H1 (cell line): ENCODE measurements around the gene PLEKHH2. TPM values are rescaled to one million over a fixed set of nuclear protein-coding genes. Genes with fewer than 3 reads are reported as not detected.

Source experiments
- CTCF ChIA-PET: fragments of 300-600 bp; sonication (Branson Sonifier 250); formaldehyde crosslinking; loops from one replicate; lab custom pipeline; 2021; ENCODE audit not compliant: partially characterized antibody; lab: Charles Lee
- POLR2A ChIA-PET: fragments of 300-600 bp; sonication (Branson Sonifier 250); formaldehyde crosslinking; loops from one replicate; lab custom pipeline; 2021; ENCODE audit warnings: inconsistent platforms; ENCODE audit not compliant: partially characterized antibody; lab: Charles Lee
- DNase-seq, 2 experiments: peaks; one replicate each; pipeline versions ENCODE4 v3.0.0 to v3.0.0-alpha.2; 2010 to 2022; ENCODE audit warnings: low spot score in 2 of 2, low read depth in 1 of 2, mixed read lengths in 1 of 2
- FAIRE-seq: peaks from 2 replicates; lab custom pipeline; 2011; peaks lifted over from hg19 to GRCh38; lab: Jason Lieb, UNC
- H2AFZ ChIP-seq: 2 replicates; pipeline ENCODE4 v1.8.1; 2012; ENCODE audit warnings: low read length, inconsistent platforms
- H2AK5ac ChIP-seq: 2 replicates; pipeline ENCODE4 v1.6.1; 2013; ENCODE audit warnings: low read depth, low read length
- H2BK120ac ChIP-seq: replicated peaks from 2 replicates; pipeline ENCODE3; 2013; ENCODE audit warnings: low read depth, low read length, inconsistent platforms
- H2BK12ac ChIP-seq: 2 replicates; pipeline ENCODE4 v1.6.1; 2013; ENCODE audit warnings: low read depth, low read length
- H2BK15ac ChIP-seq: 2 replicates; pipeline ENCODE4 v1.6.1; 2013; ENCODE audit warnings: low read length
- H2BK20ac ChIP-seq: 2 replicates; pipeline ENCODE4 v1.6.1; 2013; ENCODE audit warnings: low read length
- H2BK5ac ChIP-seq: 2 replicates; pipeline ENCODE4 v1.6.1; 2013; ENCODE audit warnings: low read depth, low read length
- H3K14ac ChIP-seq: 2 replicates; pipeline ENCODE4 v1.6.1; 2013; ENCODE audit warnings: inconsistent platforms; ENCODE audit not compliant: insufficient read length
- H3K18ac ChIP-seq: 2 replicates; pipeline ENCODE4 v1.6.1; 2013; ENCODE audit warnings: low read length; ENCODE audit errors: extremely low read depth
- H3K23ac ChIP-seq: 2 replicates; pipeline ENCODE4 v1.6.1; 2013; ENCODE audit warnings: inconsistent platforms; ENCODE audit not compliant: insufficient read length
- H3K23me2 ChIP-seq: 2 replicates; pipeline ENCODE4 v1.6.1; 2013; ENCODE audit warnings: low read depth, low read length
- H3K27ac ChIP-seq: 2 replicates; pipeline ENCODE4 v1.6.1; 2011; ENCODE audit warnings: low read depth, low read length, inconsistent platforms
- H3K27me3 ChIP-seq, 4 experiments: replicated peaks in 1 of 4; 1 replicate in 1 of 4; 2 replicates in 3 of 4; pipeline versions ENCODE4 v1.6.1 to v1.8.1; 2011 to 2013; ENCODE audit warnings: low read length in 3 of 4, mild to moderate bottlenecking in 3 of 4, inconsistent platforms in 2 of 4, mixed read lengths in 2 of 4, moderate library complexity in 1 of 4; ENCODE audit not compliant: control insufficient read depth in 3 of 4, insufficient read depth in 3 of 4; ENCODE audit errors: extremely low read depth in 1 of 4
- H3K36me3 ChIP-seq, 4 experiments: 2 replicates each; pipeline versions ENCODE4 v1.6.1 to v1.8.1; 2011 to 2013; ENCODE audit warnings: mild to moderate bottlenecking in 4 of 4, low read length in 3 of 4, moderate library complexity in 2 of 4, control low read depth in 1 of 4, inconsistent platforms in 1 of 4; ENCODE audit not compliant: insufficient read depth in 4 of 4, control insufficient read depth in 2 of 4
- H3K4ac ChIP-seq: replicated peaks from 2 replicates; pipeline ENCODE3; 2013; ENCODE audit warnings: low read length, low read depth, mixed read lengths, inconsistent platforms; ENCODE audit not compliant: insufficient read length
- H3K4me1 ChIP-seq, 4 experiments: replicated peaks in 1 of 4; 1 replicate in 1 of 4; 2 replicates in 3 of 4; pipeline versions ENCODE4 v1.6.1 to v1.8.1; 2011 to 2013; ENCODE audit warnings: low read length in 3 of 4, inconsistent platforms in 2 of 4, mixed read lengths in 1 of 4; ENCODE audit not compliant: insufficient read depth in 4 of 4, control insufficient read depth in 3 of 4
- H3K4me2 ChIP-seq, 2 experiments: 2 replicates each; pipeline versions ENCODE4 v1.6.1 to v1.8.1; 2011 to 2013; ENCODE audit warnings: low read depth in 2 of 2, low read length in 2 of 2, control low read depth in 1 of 2, inconsistent platforms in 1 of 2, mild to moderate bottlenecking in 1 of 2; ENCODE audit not compliant: insufficient read depth in 1 of 2
- H3K4me3 ChIP-seq, 4 experiments: fragments of 200-600, 300-600 bp in 1 of 4; sonication (generic), shearing (Covaris generic), sonication (Bioruptor Twin) in 1 of 4; 2 replicates each; pipeline versions ENCODE4 v1.5.1 to v1.8.1; 2011 to 2016; ENCODE audit warnings: low read length in 4 of 4, low read depth in 3 of 4, control low read depth in 2 of 4, inconsistent platforms in 2 of 4, mild to moderate bottlenecking in 2 of 4, mixed read lengths in 1 of 4, moderate library complexity in 1 of 4; ENCODE audit not compliant: insufficient read depth in 2 of 4; ENCODE audit errors: extremely low read depth in 1 of 4
- H3K56ac ChIP-seq: replicated peaks from 2 replicates; pipeline ENCODE3; 2013; ENCODE audit warnings: low read depth, mild to moderate bottlenecking, mixed read lengths, low read length, inconsistent platforms; ENCODE audit not compliant: insufficient read length
- H3K79me1 ChIP-seq: 2 replicates; pipeline ENCODE4 v1.6.1; 2013; ENCODE audit warnings: low read depth, low read length, control low read depth
- H3K79me2 ChIP-seq, 2 experiments: 2 replicates each; pipeline versions ENCODE4 v1.6.1 to v1.8.1; 2012 to 2013; ENCODE audit warnings: low read length in 2 of 2, mild to moderate bottlenecking in 2 of 2, inconsistent platforms in 1 of 2; ENCODE audit not compliant: insufficient read depth in 2 of 2, control insufficient read depth in 1 of 2
- H3K9ac ChIP-seq, 4 experiments: replicated peaks in 1 of 4; 1 replicate in 1 of 4; 2 replicates in 3 of 4; pipeline versions ENCODE4 v1.6.1 to v1.8.1; 2011 to 2013; ENCODE audit warnings: low read depth in 3 of 4, low read length in 3 of 4, control low read depth in 2 of 4, mild to moderate bottlenecking in 2 of 4, moderate library complexity in 2 of 4, inconsistent platforms in 1 of 4; ENCODE audit errors: extremely low read depth in 1 of 4
- H3K9me3 ChIP-seq, 2 experiments: 2 replicates each; pipeline versions ENCODE4 v1.6.1 to v1.8.1; 2012 to 2013; ENCODE audit warnings: mild to moderate bottlenecking in 2 of 2, moderate library complexity in 2 of 2, control low read depth in 1 of 2, inconsistent platforms in 1 of 2, low read depth in 1 of 2, low read length in 1 of 2, mixed read lengths in 1 of 2; ENCODE audit not compliant: insufficient read depth in 2 of 2
- H4K20me1 ChIP-seq, 2 experiments: replicated peaks in 1 of 2; 2 replicates each; pipeline versions ENCODE3 to v1.8.1; 2011 to 2013; ENCODE audit warnings: inconsistent platforms in 2 of 2, low read length in 2 of 2, mild to moderate bottlenecking in 1 of 2; ENCODE audit not compliant: insufficient read depth in 2 of 2, control insufficient read depth in 1 of 2
- H4K5ac ChIP-seq: 2 replicates; pipeline ENCODE4 v1.6.1; 2013; ENCODE audit warnings: low read length, low read depth, mixed read lengths, inconsistent platforms; ENCODE audit not compliant: insufficient read length
- H4K8ac ChIP-seq: 2 replicates; pipeline ENCODE4 v1.8.0; 2013; ENCODE audit warnings: mild to moderate bottlenecking, moderate library complexity, low read length, inconsistent platforms; ENCODE audit not compliant: insufficient read depth; ENCODE audit errors: extremely low read depth
- H4K91ac ChIP-seq: replicated peaks from 2 replicates; pipeline ENCODE3; 2013; ENCODE audit warnings: low read length, mixed read lengths, inconsistent platforms; ENCODE audit not compliant: insufficient read length
- CEBPB ChIP-seq: IDR thresholded peaks from 2 replicates; pipeline ENCODE4 v1.6.1; 2012; ENCODE audit warnings: low read depth, low read length
- CHD1 ChIP-seq: IDR thresholded peaks from 2 replicates; pipeline ENCODE4 v1.6.1; 2012; ENCODE audit warnings: low read depth, low read length, improper control_type of control experiment
- EP300 ChIP-seq, 2 experiments: IDR thresholded peaks; 1 replicate in 1 of 2; 2 replicates in 1 of 2; pipeline ENCODE4 v1.6.1; 2011 to 2012; ENCODE audit warnings: low read depth in 2 of 2, low read length in 2 of 2, mild to moderate bottlenecking in 2 of 2, borderline replicate concordance in 1 of 2, inconsistent platforms in 1 of 2, moderate library complexity in 1 of 2
- EZH2 ChIP-seq: fragments of 200-600 bp; sonication (generic); IDR thresholded peaks from 2 replicates; pipeline ENCODE4 v1.7.1; 2012; ENCODE audit warnings: low read depth, mild to moderate bottlenecking, moderate library complexity, low read length, inconsistent platforms; ENCODE audit not compliant: severe bottlenecking
- JUN ChIP-seq: IDR thresholded peaks from 2 replicates; pipeline ENCODE4 v1.6.1; 2011; ENCODE audit warnings: low read depth, mild to moderate bottlenecking, improper control_type of control experiment, low read length
- MAFK ChIP-seq: IDR thresholded peaks from 2 replicates; pipeline ENCODE4 v1.6.1; 2012; ENCODE audit warnings: low read depth, mild to moderate bottlenecking, improper control_type of control experiment, low read length
- POLR2AphosphoS5 ChIP-seq: IDR thresholded peaks from 2 replicates; pipeline ENCODE4 v1.6.1; 2011; ENCODE audit warnings: low read depth, low read length
- RBBP5 ChIP-seq: IDR thresholded peaks from 2 replicates; pipeline ENCODE4 v1.7.1; 2012; ENCODE audit warnings: low read depth, mild to moderate bottlenecking, inconsistent platforms, low read length, moderate library complexity, borderline replicate concordance
- SIN3A ChIP-seq, 2 experiments: IDR thresholded peaks in 1 of 2; conservative IDR thresholded peaks in 1 of 2; 2 replicates each; pipeline ENCODE4 v1.6.1; 2011 to 2012; ENCODE audit warnings: low read length in 2 of 2, improper control_type of control experiment in 1 of 2, low read depth in 1 of 2, mild to moderate bottlenecking in 1 of 2
- TBP ChIP-seq: IDR thresholded peaks from 2 replicates; pipeline ENCODE4 v1.6.1; 2011; ENCODE audit warnings: low read depth, low read length, improper control_type of control experiment
- WGBS, 2 experiments: shearing (Covaris generic) in 1 of 2; methylation state at CpG; one replicate each; pipeline versions ENCODE4 v1.1.6 to v1.1.7; 2013 to 2015; ENCODE audit warnings: low lambda C conversion rate in 2 of 2, mixed read lengths in 2 of 2, inconsistent platforms in 1 of 2, low coverage in 1 of 2, missing lambda C conversion rate in 1 of 2; ENCODE audit not compliant: insufficient replicate concordance in 2 of 2, insufficient coverage in 1 of 2, insufficient read length in 1 of 2; ENCODE audit errors: extremely low coverage in 1 of 2, missing lambda C conversion rate in 1 of 2; 5-methylcytosine and 5-hydroxymethylcytosine counted together
- polyA plus RNA-seq, 7 experiments: library from polyadenylated mRNA; depleted of rRNA in 3 of 7; stranded (reverse) in 5 of 7; unstranded in 2 of 7; fragments of >200 nt in 5 of 7; fragments of 200-250 nt in 2 of 7; gene quantifications; 1 replicate in 5 of 7; 2 replicates in 1 of 7; 4 replicates in 1 of 7; pipeline versions ENCODE4 v1.2.1 to v1.2.3, GENCODE V29; 2011 to 2013; ENCODE audit warnings: missing spikeins in 2 of 7, mixed read lengths in 2 of 7
- total RNA-seq: library from RNA; stranded (reverse); fragmentation: NEBNext Ultra II Directional; extraction: Animal tissue kit (Norgen Biotek cat#: 25700); gene quantifications from 2 replicates; pipeline ENCODE4 v1.2.1, GENCODE V29; 2021

Gene PLEKHH2
- total and polyA plus RNA-seq, 2 of the 8 experiments (the other 6 are each of a cell fraction or from before 2014, with no cell fraction given), result 2.2 to 5.0 TPM

- Histone ChIP-seq H2BK5ac (no peak overlapping the region), H2BK20ac (no peak overlapping the region), H2AFZ (no peak overlapping the region), H4K20me1 (no peaks in the 10 kb centered on the region), H2BK12ac (no peak overlapping the region), H3K4me2 (no peak overlapping the region), H3K27me3 (no peaks in the 10 kb centered on the region), H3K56ac (no peak overlapping the region), H3K23me2 (no peaks in the 10 kb centered on the region), H3K27ac (no peak overlapping the region), H3K4me3 (no peak overlapping the region), H4K91ac (no peak overlapping the region), H3K36me3 (no peaks in the 10 kb centered on the region), H3K9me3 (no peaks in the 10 kb centered on the region), H2AK5ac (no peak overlapping the region), H3K79me2 (no peaks in the 10 kb centered on the region), H3K18ac (no peak overlapping the region), H4K5ac (no peak overlapping the region), H2BK15ac (no peak overlapping the region), H3K4ac (no peak overlapping the region), H3K23ac (no peak overlapping the region), H3K9ac (no peak overlapping the region), H3K4me1 (peaks cover 0 to 6% (median 2%) of the 10 kb centered on the region in 4 experiments; a peak in 2 of 7 replicates), H3K14ac (no peak overlapping the region), H4K8ac (no peak overlapping the region), H2BK120ac (no peak overlapping the region), H3K79me1 (no peaks in the 10 kb centered on the region)
- FAIRE-seq, result no peak
- DNase-seq, result no peak
- POLR2A ChIA-PET, result interaction anchor here (1.6 kb wide), 1 partner anchor 132 kb away, joined by 3 read pairs; the partner anchor contains the start of gene THADA
- 98% methylated on average over 2 of the region's 2 CpGs; no CpG with 5 or more reads in 1 of the 2 experiments for WGBS, 2 experiments
- CTCF ChIA-PET, result interaction anchor here (0.5 to 1.2 kb wide), 2 partner anchors 9 to 100 kb away, joined by 3 to 4 read pairs; no protein-coding TSS in a partner anchor
- TF ChIP-seq CEBPB, result no peak
- no peak for TF ChIP-seq POLR2AphosphoS5
- no peak for TF ChIP-seq RBBP5
- no peak for TF ChIP-seq CHD1
- TF ChIP-seq EZH2, result no peak
- no peak for TF ChIP-seq SIN3A (conservative IDR thresholded peaks at IDR 0.05 in 1 of 2, IDR thresholded peaks at IDR 0.05 in 1 of 2; ENCODE audit: low read depth in 1 of 2, low read length in 2 of 2)
- no peak for TF ChIP-seq EP300 (IDR thresholded peaks at IDR 0.05; ENCODE audit: borderline replicate concordance in 1 of 2, low read depth in 2 of 2, low read length in 2 of 2)
- TF ChIP-seq JUN, result no peak
- no peak for TF ChIP-seq TBP
- no peak for TF ChIP-seq MAFK
These were observed 90.6 kb downstream of the PLEKHH2 start for GRCh38 chr2:43727634-43728014.
